Measurements from ENCODE around the gene SECTM1. TPM values are rescaled to one million over a fixed set of nuclear protein-coding genes. Genes with fewer than 3 reads are reported as not detected.

SECTM1 gene
- total and polyA plus RNA-seq, 9 of the 15 experiments (the other 6 are each of a cell fraction or from before 2014, with no cell fraction given) = 0.11 to 0.46 (median 0.18) TPM; not detected in 6

GRCh38 chr17:82287868-82288801 lies 45.4 kb downstream of the SECTM1 start (continued):
- TF ChIP-seq EHMT2 (IDR thresholded peaks at IDR 0.05) = peak; percentile 71; the same call in 1 of the 2 replicates
- 0 out of 2 replicates have a peak, but pooled peaks have one; percentile 51 for TF ChIP-seq HOMEZ (CRISPR knock-in tag; IDR thresholded peaks at IDR 0.05)
- peak; percentile 63; the same call in 1 of the 2 replicates for TF ChIP-seq TCF15 (CRISPR knock-in tag; IDR thresholded peaks at IDR 0.05)
- TF ChIP-seq TEAD4 (IDR thresholded peaks at IDR 0.05; ENCODE audit: low read length) = peak; percentile 60
- TF ChIP-seq TEAD4 (CRISPR knock-in tag; IDR thresholded peaks at IDR 0.05; ENCODE audit: borderline replicate concordance) = no peak
- no peak for TF ChIP-seq SMARCB1 (IDR thresholded peaks at IDR 0.05; ENCODE audit: insufficient read length, low read depth)
- TF ChIP-seq ERF (CRISPR knock-in tag; IDR thresholded peaks at IDR 0.05) = no peak
- TF ChIP-seq CHD4 (IDR thresholded peaks at IDR 0.05; ENCODE audit: insufficient read depth, insufficient replicate concordance, low read depth, low read length, poor library complexity, severe bottlenecking) = no peak
- TF ChIP-seq PHF20 (IDR thresholded peaks at IDR 0.05; ENCODE audit: partially characterized antibody) = peak; percentile 91
- TF ChIP-seq ZNF644 (tag; IDR thresholded peaks at IDR 0.05; ENCODE audit: low read depth) = peak; percentile 85
- TF ChIP-seq TSHZ1 (CRISPR knock-in tag; IDR thresholded peaks at IDR 0.05) = no peak
- TF ChIP-seq ZNF584 (CRISPR knock-in tag; IDR thresholded peaks at IDR 0.05; ENCODE audit: low read depth) = peak; percentile 61
- no peak for TF ChIP-seq ZNF311 (CRISPR knock-in tag; IDR thresholded peaks at IDR 0.05)
- TF ChIP-seq CCAR2 (IDR thresholded peaks at IDR 0.05; ENCODE audit: low read depth, low read length) = no peak
- TF ChIP-seq MNT (conservative IDR thresholded peaks at IDR 0.05) = peak; percentile 98 to 99
- peak; percentile 99 for TF ChIP-seq ESRRA (IDR thresholded peaks at IDR 0.05; ENCODE audit: borderline replicate concordance, low read depth)
- TF ChIP-seq JUN (IDR thresholded peaks at IDR 0.05; ENCODE audit: borderline replicate concordance, low read depth, low read length) = peak; percentile 92; the same call in 1 of the 2 replicates
- no peak for TF ChIP-seq JUN (CRISPR knock-in tag; IDR thresholded peaks at IDR 0.05; ENCODE audit: borderline replicate concordance)
